ENCODE results near the gene EID2.
A peak's percentile ranks its signal among the peaks of the same experiment; 100 is the strongest.

- TF ChIP-seq EP300 (IDR thresholded peaks at IDR 0.05; ENCODE audit: borderline replicate concordance in 1 of 2, low read depth in 2 of 2, low read length in 2 of 2): no peak
- no peak for TF ChIP-seq JUN (IDR thresholded peaks at IDR 0.05; ENCODE audit: low read depth, low read length)
- TF ChIP-seq CTCF (IDR thresholded peaks at IDR 0.05; ENCODE audit: control extremely low read depth in 1 of 3, insufficient read depth in 1 of 3, low read depth in 1 of 3, low read length in 3 of 3): peak; percentile 31 to 39 (median 39)
- peak in 1 of 2 experiments; percentile 38; a peak in 1 of 3 replicates for TF ChIP-seq POLR2A (IDR thresholded peaks at IDR 0.05; ENCODE audit: control extremely low read depth in 1 of 2, low read depth in 2 of 2, low read length in 2 of 2)
- 0 out of 2 replicates have a peak, but pooled peaks have one; percentile 61 for TF ChIP-seq RBBP5 (IDR thresholded peaks at IDR 0.05; ENCODE audit: borderline replicate concordance, low read depth, low read length)
- no peak for TF ChIP-seq USF2 (IDR thresholded peaks at IDR 0.05; ENCODE audit: low read length)
These were observed 41.8 kb downstream of the EID2 start for GRCh38 chr19:39497996-39498797.
